Measurements from ENCODE around the gene TESPA1. TPM values are rescaled to one million over a fixed set of nuclear protein-coding genes. Genes with fewer than 3 reads are reported as not detected.
"Not testable (repeated sequence)": the region's sequence is repeated elsewhere in the genome, so short reads cannot be mapped to it uniquely, and the experiment has no call there.

TESPA1 gene
- total RNA-seq, 2 donors from 2014 or later, result 51.1 to 91.7 TPM

GRCh38 chr12:54945082-54945481, 39.5 kb downstream of the TESPA1 start:
- Mint-ChIP-seq H3K4me1 (no peaks in the 10 kb centered on the region), H3K36me3 (ENCODE audit: low read depth) (peaks cover 36% of the 10 kb centered on the region), H3K4me3 (no peak overlapping the region), H3K27ac (no peak overlapping the region), H3K9me3 (no peaks in the 10 kb centered on the region), H3K27me3 (no peaks in the 10 kb centered on the region)
- no peak for ATAC-seq (replicated peaks)

GRCh38 chr12:54943292-54943691, 41.3 kb downstream of the TESPA1 start:
- H3K4me3 Mint-ChIP-seq, result not testable (repeated sequence)

GRCh38 chr12:54941659-54942058, 42.9 kb downstream of the TESPA1 start:
- Mint-ChIP-seq H3K4me1 (peaks cover 13% of the 10 kb centered on the region), H3K9me3 (peaks cover 6% of the 10 kb centered on the region), H3K4me3 (no peak overlapping the region), H3K36me3 (ENCODE audit: low read depth) (peaks cover 4% of the 10 kb centered on the region), H3K27ac (no peak overlapping the region), H3K27me3 (no peaks in the 10 kb centered on the region)
- ATAC-seq (replicated peaks), result no peak

More at GRCh38 chr12:54943292-54943691, 41.3 kb downstream of the TESPA1 start:
- not testable (repeated sequence) for H3K27ac Mint-ChIP-seq; ATAC-seq (replicated peaks); H3K4me1 Mint-ChIP-seq; H3K9me3 Mint-ChIP-seq; H3K27me3 Mint-ChIP-seq
- peaks cover 18% of the 10 kb centered on the region for H3K36me3 Mint-ChIP-seq (ENCODE audit: low read depth)

- Mint-ChIP-seq H3K36me3 (ENCODE audit: low read depth) (peaks cover 6% of the 10 kb centered on the region), H3K27ac (no peak overlapping the region), H3K27me3 (no peaks in the 10 kb centered on the region), H3K9me3 (peaks cover 9% of the 10 kb centered on the region), H3K4me1 (peaks cover 21% of the 10 kb centered on the region), H3K4me3 (no peak overlapping the region)
- ATAC-seq (replicated peaks), result no peak
Measured at GRCh38 chr12:54940727-54941315, 43.7 kb downstream of the TESPA1 start.

GRCh38 chr12:54937929-54938328, 46.6 kb downstream of the TESPA1 start:
- Mint-ChIP-seq H3K4me1 (peaks cover 45% of the 10 kb centered on the region), H3K36me3 (ENCODE audit: low read depth) (peaks cover 11% of the 10 kb centered on the region)

GRCh38 chr12:54937376-54937775, 47.2 kb downstream of the TESPA1 start:
- peaks cover 48% of the 10 kb centered on the region for H3K4me1 Mint-ChIP-seq
- peaks cover 9% of the 10 kb centered on the region for H3K9me3 Mint-ChIP-seq
- peak overlapping the region; percentile 73 for H3K4me3 Mint-ChIP-seq
- H3K36me3 Mint-ChIP-seq (ENCODE audit: low read depth), result peaks cover 11% of the 10 kb centered on the region
- H3K27ac Mint-ChIP-seq, result peak overlapping the region; percentile 96
- H3K27me3 Mint-ChIP-seq, result no peaks in the 10 kb centered on the region
- no peak for ATAC-seq (replicated peaks)

More at GRCh38 chr12:54937929-54938328, 46.6 kb downstream of the TESPA1 start:
- H3K9me3 Mint-ChIP-seq, result peaks cover 9% of the 10 kb centered on the region
- no peak overlapping the region for H3K27ac Mint-ChIP-seq
- peak overlapping the region; percentile 73 for H3K4me3 Mint-ChIP-seq
- no peaks in the 10 kb centered on the region for H3K27me3 Mint-ChIP-seq
- no peak for ATAC-seq (replicated peaks)

- peaks cover 11% of the 10 kb centered on the region for H3K9me3 Mint-ChIP-seq
- no peak for ATAC-seq (replicated peaks)
Measured at GRCh38 chr12:54936736-54937135, 47.8 kb downstream of the TESPA1 start.

GRCh38 chr12:54935235-54935951, 49.2 kb downstream of the TESPA1 start:
- Mint-ChIP-seq H3K9me3 (peaks cover 22% of the 10 kb centered on the region), H3K4me1 (peaks cover 53% of the 10 kb centered on the region), H3K27me3 (no peaks in the 10 kb centered on the region), H3K4me3 (peak overlapping the region; percentile 73), H3K27ac (peak overlapping the region; percentile 96), H3K36me3 (ENCODE audit: low read depth) (peaks cover 11% of the 10 kb centered on the region)
- peak; percentile 86 for ATAC-seq (replicated peaks)

More at GRCh38 chr12:54936736-54937135, 47.8 kb downstream of the TESPA1 start:
- Mint-ChIP-seq H3K27me3 (no peaks in the 10 kb centered on the region), H3K36me3 (ENCODE audit: low read depth) (peaks cover 11% of the 10 kb centered on the region), H3K4me3 (peak overlapping the region; percentile 73), H3K27ac (peak overlapping the region; percentile 96), H3K4me1 (peaks cover 50% of the 10 kb centered on the region)

- ATAC-seq (replicated peaks), result no peak
- peaks cover 11% of the 10 kb centered on the region for H3K36me3 Mint-ChIP-seq (ENCODE audit: low read depth)
- peaks cover 57% of the 10 kb centered on the region for H3K4me1 Mint-ChIP-seq
- H3K27ac Mint-ChIP-seq, result peak overlapping the region; percentile 96
- H3K4me3 Mint-ChIP-seq, result peak overlapping the region; percentile 73
- peaks cover 28% of the 10 kb centered on the region for H3K9me3 Mint-ChIP-seq
- H3K27me3 Mint-ChIP-seq, result no peaks in the 10 kb centered on the region
Measured at GRCh38 chr12:54934419-54934818, 50.1 kb downstream of the TESPA1 start.

GRCh38 chr12:54933376-54933775, 51.2 kb downstream of the TESPA1 start:
- Mint-ChIP-seq H3K4me3 (peak overlapping the region; percentile 73), H3K4me1 (peaks cover 57% of the 10 kb centered on the region), H3K36me3 (ENCODE audit: low read depth) (peaks cover 11% of the 10 kb centered on the region), H3K9me3 (peaks cover 28% of the 10 kb centered on the region), H3K27ac (peak overlapping the region; percentile 96), H3K27me3 (no peaks in the 10 kb centered on the region)
- ATAC-seq (replicated peaks), result peak; percentile 70

GRCh38 chr12:54932691-54933090, 51.9 kb downstream of the TESPA1 start:
- H3K27ac Mint-ChIP-seq, result peak overlapping the region; percentile 96
- peaks cover 28% of the 10 kb centered on the region for H3K9me3 Mint-ChIP-seq
- H3K27me3 Mint-ChIP-seq, result no peaks in the 10 kb centered on the region
- H3K36me3 Mint-ChIP-seq (ENCODE audit: low read depth), result peaks cover 11% of the 10 kb centered on the region
- peaks cover 54% of the 10 kb centered on the region for H3K4me1 Mint-ChIP-seq
- no peak for ATAC-seq (replicated peaks)
- peak overlapping the region; percentile 73 for H3K4me3 Mint-ChIP-seq

- peaks cover 11% of the 10 kb centered on the region for H3K36me3 Mint-ChIP-seq (ENCODE audit: low read depth)
- H3K27ac Mint-ChIP-seq, result peak overlapping the region; percentile 96
- ATAC-seq (replicated peaks), result no peak
- H3K4me3 Mint-ChIP-seq, result peak overlapping the region; percentile 1
- peaks cover 48% of the 10 kb centered on the region for H3K4me1 Mint-ChIP-seq
- no peaks in the 10 kb centered on the region for H3K27me3 Mint-ChIP-seq
- peaks cover 26% of the 10 kb centered on the region for H3K9me3 Mint-ChIP-seq
Measured at GRCh38 chr12:54932038-54932437, 52.5 kb downstream of the TESPA1 start.

- peaks cover 19% of the 10 kb centered on the region for H3K9me3 Mint-ChIP-seq
- no peak overlapping the region for H3K4me3 Mint-ChIP-seq
- peaks cover 27% of the 10 kb centered on the region for H3K4me1 Mint-ChIP-seq
- no peak overlapping the region for H3K27ac Mint-ChIP-seq
- no peak for ATAC-seq (replicated peaks)
- H3K36me3 Mint-ChIP-seq (ENCODE audit: low read depth), result no peaks in the 10 kb centered on the region
- H3K27me3 Mint-ChIP-seq, result no peaks in the 10 kb centered on the region
Measured at GRCh38 chr12:54929998-54930397, 54.6 kb downstream of the TESPA1 start.

GRCh38 chr12:54926246-54926645, 58.3 kb downstream of the TESPA1 start:
- H3K27ac Mint-ChIP-seq, result no peak overlapping the region
- H3K27me3 Mint-ChIP-seq, result no peaks in the 10 kb centered on the region
- no peaks in the 10 kb centered on the region for H3K36me3 Mint-ChIP-seq (ENCODE audit: low read depth)
- no peak overlapping the region for H3K4me3 Mint-ChIP-seq
- H3K4me1 Mint-ChIP-seq, result peaks cover 4% of the 10 kb centered on the region
- H3K9me3 Mint-ChIP-seq, result peaks cover 12% of the 10 kb centered on the region
- no peak for ATAC-seq (replicated peaks)
